Epithelial cell of esophagus (primary cell): ENCODE measurements around the gene PHLDB2.

ENCODE experiments used
- DNase-seq: peaks from one replicate; pipeline ENCODE4 v3.0.0; 2010; ENCODE audit warnings: low read depth
- H3K4me3 ChIP-seq: 2 replicates; pipeline ENCODE4 v1.5.1; 2011; ENCODE audit warnings: mild to moderate bottlenecking, low read length, control low read depth
- CTCF ChIP-seq: IDR thresholded peaks from 2 replicates; pipeline ENCODE4 v1.5.1; 2011; ENCODE audit warnings: low read depth, mild to moderate bottlenecking, low read length, control low read depth, inconsistent platforms; ENCODE audit not compliant: insufficient read depth; ENCODE audit errors: missing control alignments

The PHLDB2 gene

DNA sequence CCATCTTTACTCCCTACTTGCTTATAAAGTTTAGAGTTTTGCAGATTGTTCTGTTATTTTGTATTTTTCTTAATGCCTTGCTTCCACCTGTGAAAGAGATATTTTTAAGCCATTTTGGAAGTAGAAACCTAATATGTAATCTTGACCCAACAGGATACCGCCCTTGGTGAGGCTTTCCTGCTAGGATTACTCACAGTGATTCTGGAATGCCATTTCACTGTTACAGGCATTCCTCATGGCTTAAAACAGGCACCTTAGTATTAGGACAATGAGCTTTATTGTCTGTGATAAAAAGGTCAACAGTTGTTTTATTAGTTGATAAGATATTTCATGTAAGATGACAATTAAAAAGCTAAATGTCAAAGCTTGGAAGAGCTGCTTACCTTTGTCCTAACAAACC, 58.2 kb downstream of the PHLDB2 start:
- H3K4me3 ChIP-seq = no peak overlapping the region
- TF ChIP-seq CTCF = no peak
- peak; percentile 64 for DNase-seq

DNA sequence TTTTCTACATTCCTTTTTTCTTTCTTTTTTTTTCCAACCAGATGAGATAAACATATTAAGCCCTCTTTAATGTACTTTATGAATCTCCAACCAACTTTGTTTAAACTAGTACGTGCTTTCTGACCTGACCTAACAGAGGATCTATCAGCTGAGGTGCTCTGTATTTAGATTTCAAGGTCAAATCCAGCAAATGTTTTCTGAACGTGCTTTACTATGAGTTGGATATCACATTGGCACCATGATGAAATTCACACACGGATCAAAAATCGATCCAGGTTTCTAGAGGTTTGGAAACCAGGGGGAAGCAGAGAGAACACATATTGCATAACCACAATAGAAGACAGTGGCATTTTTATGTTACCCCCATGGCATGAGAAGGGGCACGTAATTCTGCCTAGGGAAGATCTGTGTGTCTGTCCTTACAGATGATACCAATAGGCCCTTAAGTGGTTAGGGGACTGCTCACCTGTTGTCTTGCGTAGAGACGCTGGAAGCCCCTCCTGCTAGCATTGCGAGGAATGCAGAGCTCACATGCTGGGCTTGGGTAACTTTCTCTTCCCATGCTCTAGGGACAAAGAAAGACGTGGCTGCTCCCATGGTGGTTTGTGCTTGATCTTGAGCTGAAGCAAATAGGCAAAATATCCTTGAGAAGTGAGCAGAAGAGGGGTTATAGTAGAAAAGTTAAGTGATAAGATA, 60.5 kb downstream of the PHLDB2 start:
- H3K4me3 ChIP-seq = no peak overlapping the region
- DNase-seq = no peak
- no peak for TF ChIP-seq CTCF

DNA sequence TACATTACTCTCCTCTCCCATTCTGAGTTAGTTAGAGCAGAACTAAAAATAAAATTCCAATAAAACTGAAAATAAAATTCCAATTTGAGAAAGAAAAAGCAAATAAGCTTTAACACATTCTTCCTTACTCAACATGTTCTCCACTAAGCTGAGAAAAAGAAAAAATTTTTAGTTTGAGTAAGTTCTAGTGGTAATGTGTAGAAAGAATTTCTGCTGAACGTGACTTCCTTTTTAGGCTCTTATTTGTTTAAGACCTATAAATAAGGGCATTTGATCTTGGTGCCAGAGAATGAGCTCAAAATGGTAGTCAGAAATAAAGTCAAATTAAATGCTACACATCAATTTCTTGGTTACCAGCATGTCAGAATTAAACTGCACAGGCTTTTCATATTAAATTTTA, 62.1 kb downstream of the PHLDB2 start:
- TF ChIP-seq CTCF = no peak

GRCh38 chr3:111923095-111923771, 64.2 kb downstream of the PHLDB2 start:
- DNase-seq = peak; percentile 68

More for the DNA sequence above, 62.1 kb downstream of the PHLDB2 start:
- H3K4me3 ChIP-seq = no peak overlapping the region
- no peak for DNase-seq

DNA sequence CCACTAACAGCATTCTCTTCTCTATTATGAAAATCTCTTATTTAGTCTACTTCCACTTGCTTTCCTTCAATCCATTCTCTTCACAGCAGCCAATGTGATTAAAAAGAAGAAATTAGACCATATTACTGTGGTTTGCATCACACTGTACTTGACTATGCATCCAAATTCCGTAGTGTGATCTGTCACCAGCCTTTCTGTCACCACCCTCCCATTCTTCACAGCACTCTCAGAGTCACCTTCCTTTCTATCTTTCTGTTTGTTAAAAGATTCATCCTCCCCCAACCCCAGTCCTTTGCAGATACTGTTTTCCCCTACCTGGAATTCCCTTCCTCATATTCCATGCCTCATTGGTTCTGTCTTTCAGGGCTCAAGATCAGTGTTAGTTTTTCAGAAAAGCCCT, 64.7 kb downstream of the PHLDB2 start:
- H3K4me3 ChIP-seq = no peak overlapping the region
- DNase-seq = no peak
- TF ChIP-seq CTCF = no peak

More at GRCh38 chr3:111923095-111923771, 64.2 kb downstream of the PHLDB2 start:
- H3K4me3 ChIP-seq = no peak overlapping the region
- no peak for TF ChIP-seq CTCF

DNA sequence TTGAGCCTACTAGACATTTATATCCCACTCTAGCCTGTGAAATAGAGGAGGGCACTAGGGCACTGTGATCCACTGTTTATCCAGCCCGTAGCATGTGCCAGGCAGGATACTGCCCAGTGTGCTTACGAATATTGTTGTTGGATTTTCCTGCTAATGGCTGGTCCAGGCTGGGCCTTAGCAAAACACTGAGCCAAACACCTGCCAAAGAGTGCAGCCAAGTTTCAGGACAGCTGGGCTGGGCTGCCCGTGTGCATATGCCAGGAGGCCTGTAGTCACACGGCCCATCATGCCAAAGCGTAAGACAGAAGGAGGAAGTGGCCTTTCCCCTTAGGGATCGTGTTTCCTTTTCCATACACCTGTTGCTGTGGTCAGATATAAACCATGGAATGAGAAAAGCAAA, 65.2 kb downstream of the PHLDB2 start:
- no peak for TF ChIP-seq CTCF
- no peak overlapping the region for H3K4me3 ChIP-seq
- peak; percentile 55 for DNase-seq
